ENCODE results near the gene SP8.
"Not testable (repeated sequence)": the region's sequence is repeated elsewhere in the genome, so short reads cannot be mapped to it uniquely, and the experiment has no call there.

DNA sequence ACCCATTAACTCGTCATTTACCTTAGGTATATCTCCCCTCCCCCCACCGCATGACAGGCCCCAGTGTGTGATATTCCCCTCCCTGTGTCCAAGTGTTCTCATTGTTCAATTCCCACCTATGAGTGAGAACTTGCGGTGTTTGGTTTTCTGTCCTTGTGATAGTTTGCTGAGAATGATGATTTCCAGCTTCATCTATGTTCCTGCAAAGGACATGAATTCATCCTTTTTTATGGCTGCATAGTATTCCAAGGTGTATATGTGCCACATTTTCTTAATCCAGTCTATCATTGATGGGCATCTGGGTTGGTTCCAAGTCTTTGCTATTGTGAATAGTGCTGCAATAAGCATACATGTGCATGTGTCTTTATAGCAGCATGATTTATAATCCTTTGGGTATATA, 34.7 kb upstream of the SP8 start:
- TF ChIP-seq CTCF (IDR thresholded peaks at IDR 0.05; ENCODE audit: insufficient read depth, low read depth, low read length); EZH2 (IDR thresholded peaks at IDR 0.05; ENCODE audit: insufficient read depth, low read length): not testable (repeated sequence)

Data from astrocyte (in vitro differentiated cells and primary cell).